ENCODE measurements around the gene CDH13.

DNA sequence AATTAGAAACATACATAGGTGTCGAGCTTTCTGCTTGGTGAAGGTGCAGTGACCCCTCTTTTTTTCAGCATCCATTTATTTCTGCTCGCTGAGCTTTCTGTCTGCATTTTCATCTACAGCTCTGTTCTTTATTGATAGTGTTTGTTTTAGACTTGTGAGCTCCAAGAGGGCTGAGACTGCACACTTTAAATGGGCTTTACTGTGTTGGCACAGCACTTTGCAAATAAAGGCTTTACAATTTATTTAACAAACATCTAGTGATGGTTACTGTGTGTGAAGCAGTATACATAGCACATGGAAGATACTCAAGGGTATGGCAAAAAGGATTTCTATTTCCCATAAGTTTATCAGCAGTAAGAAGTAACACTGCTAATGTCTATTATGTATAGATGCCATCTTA is 617.3 kb downstream of the CDH13 start:
- TF ChIP-seq PHF8 (IDR thresholded peaks at IDR 0.05; ENCODE audit: borderline replicate concordance, low read depth): no peak
- TF ChIP-seq, protein P1, sequence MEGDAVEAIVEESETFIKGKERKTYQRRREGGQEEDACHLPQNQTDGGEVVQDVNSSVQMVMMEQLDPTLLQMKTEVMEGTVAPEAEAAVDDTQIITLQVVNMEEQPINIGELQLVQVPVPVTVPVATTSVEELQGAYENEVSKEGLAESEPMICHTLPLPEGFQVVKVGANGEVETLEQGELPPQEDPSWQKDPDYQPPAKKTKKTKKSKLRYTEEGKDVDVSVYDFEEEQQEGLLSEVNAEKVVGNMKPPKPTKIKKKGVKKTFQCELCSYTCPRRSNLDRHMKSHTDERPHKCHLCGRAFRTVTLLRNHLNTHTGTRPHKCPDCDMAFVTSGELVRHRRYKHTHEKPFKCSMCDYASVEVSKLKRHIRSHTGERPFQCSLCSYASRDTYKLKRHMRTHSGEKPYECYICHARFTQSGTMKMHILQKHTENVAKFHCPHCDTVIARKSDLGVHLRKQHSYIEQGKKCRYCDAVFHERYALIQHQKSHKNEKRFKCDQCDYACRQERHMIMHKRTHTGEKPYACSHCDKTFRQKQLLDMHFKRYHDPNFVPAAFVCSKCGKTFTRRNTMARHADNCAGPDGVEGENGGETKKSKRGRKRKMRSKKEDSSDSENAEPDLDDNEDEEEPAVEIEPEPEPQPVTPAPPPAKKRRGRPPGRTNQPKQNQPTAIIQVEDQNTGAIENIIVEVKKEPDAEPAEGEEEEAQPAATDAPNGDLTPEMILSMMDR (IDR thresholded peaks at IDR 0.05): no peak
- TF ChIP-seq MYC (IDR thresholded peaks at IDR 0.05; ENCODE audit: borderline replicate concordance, low read length): no peak
- no peak for TF ChIP-seq KDM5A (IDR thresholded peaks at IDR 0.05)
- TF ChIP-seq, protein P2, sequence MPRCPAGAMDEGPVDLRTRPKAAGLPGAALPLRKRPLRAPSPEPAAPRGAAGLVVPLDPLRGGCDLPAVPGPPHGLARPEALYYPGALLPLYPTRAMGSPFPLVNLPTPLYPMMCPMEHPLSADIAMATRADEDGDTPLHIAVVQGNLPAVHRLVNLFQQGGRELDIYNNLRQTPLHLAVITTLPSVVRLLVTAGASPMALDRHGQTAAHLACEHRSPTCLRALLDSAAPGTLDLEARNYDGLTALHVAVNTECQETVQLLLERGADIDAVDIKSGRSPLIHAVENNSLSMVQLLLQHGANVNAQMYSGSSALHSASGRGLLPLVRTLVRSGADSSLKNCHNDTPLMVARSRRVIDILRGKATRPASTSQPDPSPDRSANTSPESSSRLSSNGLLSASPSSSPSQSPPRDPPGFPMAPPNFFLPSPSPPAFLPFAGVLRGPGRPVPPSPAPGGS (IDR thresholded peaks at IDR 0.05): no peak
- TF ChIP-seq, protein P3, sequence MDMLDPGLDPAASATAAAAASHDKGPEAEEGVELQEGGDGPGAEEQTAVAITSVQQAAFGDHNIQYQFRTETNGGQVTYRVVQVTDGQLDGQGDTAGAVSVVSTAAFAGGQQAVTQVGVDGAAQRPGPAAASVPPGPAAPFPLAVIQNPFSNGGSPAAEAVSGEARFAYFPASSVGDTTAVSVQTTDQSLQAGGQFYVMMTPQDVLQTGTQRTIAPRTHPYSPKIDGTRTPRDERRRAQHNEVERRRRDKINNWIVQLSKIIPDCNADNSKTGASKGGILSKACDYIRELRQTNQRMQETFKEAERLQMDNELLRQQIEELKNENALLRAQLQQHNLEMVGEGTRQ (IDR thresholded peaks at IDR 0.05): no peak
- no peak for TF ChIP-seq POLR2A (IDR thresholded peaks at IDR 0.05; ENCODE audit: low read length)
- TF ChIP-seq JUN (IDR thresholded peaks at IDR 0.05): no peak
